ENCODE measurements around the gene SMC1B.
"Not testable (repeated sequence)": the region's sequence is repeated elsewhere in the genome, so short reads cannot be mapped to it uniquely, and the experiment has no call there.

Gene SMC1B

GRCh38 chr22:45344334-45344733 is 69.1 kb downstream of the SMC1B start:
- DNase-seq: no peak

- DNase-seq: no peak
Observed at GRCh38 chr22:45343143-45343542, 70.3 kb downstream of the SMC1B start.

- DNase-seq: no peak
Observed at GRCh38 chr22:45341498-45341897, 71.9 kb downstream of the SMC1B start.

- DNase-seq: no peak
Observed at GRCh38 chr22:45340323-45340722, 73.1 kb downstream of the SMC1B start.

GRCh38 chr22:45338795-45339194 is 74.6 kb downstream of the SMC1B start:
- DNase-seq: no peak

- no peak for DNase-seq
Observed at GRCh38 chr22:45337536-45337935, 75.9 kb downstream of the SMC1B start.

- DNase-seq: peak; percentile 54 to 76
Observed at GRCh38 chr22:45336971-45337431, 76.4 kb downstream of the SMC1B start.

- DNase-seq: no peak
Observed at GRCh38 chr22:45335854-45336522, 77.4 kb downstream of the SMC1B start.

GRCh38 chr22:45335021-45335818 is 78.2 kb downstream of the SMC1B start:
- DNase-seq: peak; percentile 44 to 74

GRCh38 chr22:45334528-45334927 is 78.9 kb downstream of the SMC1B start:
- no peak for DNase-seq

GRCh38 chr22:45334068-45334467 is 79.3 kb downstream of the SMC1B start:
- no peak for DNase-seq

GRCh38 chr22:45332001-45332400 is 81.4 kb downstream of the SMC1B start:
- DNase-seq: no peak

- DNase-seq: no peak
Observed at GRCh38 chr22:45331486-45331885, 81.9 kb downstream of the SMC1B start.

GRCh38 chr22:45330548-45330947 is 82.9 kb downstream of the SMC1B start:
- DNase-seq: no peak

- peak; percentile 97 to 98 for DNase-seq
Observed at GRCh38 chr22:45329530-45329936, 83.9 kb downstream of the SMC1B start.

GRCh38 chr22:45328822-45329529 is 84.4 kb downstream of the SMC1B start:
- peak; percentile 82 to 92 for DNase-seq

- not testable (repeated sequence) for DNase-seq
Observed at GRCh38 chr22:45328261-45328660, 85.1 kb downstream of the SMC1B start.

- no peak for DNase-seq
Observed at GRCh38 chr22:45324311-45324711, 89.1 kb downstream of the SMC1B start.

GRCh38 chr22:45323695-45324094 is 89.7 kb downstream of the SMC1B start:
- no peak for DNase-seq

- no peak for DNase-seq
Observed at GRCh38 chr22:45322873-45323525, 90.4 kb downstream of the SMC1B start.

GRCh38 chr22:45321827-45322226 is 91.6 kb downstream of the SMC1B start:
- no peak for DNase-seq

- DNase-seq: no peak
Observed at GRCh38 chr22:45320357-45320976, 92.9 kb downstream of the SMC1B start.

GRCh38 chr22:45319324-45319685 is 94.1 kb downstream of the SMC1B start:
- no peak for DNase-seq
